ENCODE data around the gene STK32B.
"Not testable (repeated sequence)": the region's sequence is repeated elsewhere in the genome, so short reads cannot be mapped to it uniquely, and the experiment has no call there.

Gene STK32B

GRCh38 chr4:5050520-5051277 lies 581 bp upstream of the STK32B start:
- no peak overlapping the region for H3K27ac ChIP-seq
- peak; percentile 76 for TF ChIP-seq CTCF (conservative IDR thresholded peaks at IDR 0.05)
- TF ChIP-seq ZFX (IDR thresholded peaks at IDR 0.05) = no peak

GRCh38 chr4:5052204-5052702 lies 973 bp downstream of the STK32B start:
- H3K27ac ChIP-seq = no peak overlapping the region
- no peak for TF ChIP-seq ZFX (IDR thresholded peaks at IDR 0.05)
- no peak for TF ChIP-seq CTCF (conservative IDR thresholded peaks at IDR 0.05)

GRCh38 chr4:5052726-5053425 lies 1.6 kb downstream of the STK32B start:
- H3K27ac ChIP-seq = no peak overlapping the region
- no peak for TF ChIP-seq ZFX (IDR thresholded peaks at IDR 0.05)
- TF ChIP-seq CTCF (conservative IDR thresholded peaks at IDR 0.05) = no peak

GRCh38 chr4:5054532-5054931 lies 3.3 kb downstream of the STK32B start:
- TF ChIP-seq CTCF (conservative IDR thresholded peaks at IDR 0.05) = no peak
- no peak for TF ChIP-seq ZFX (IDR thresholded peaks at IDR 0.05)
- H3K27ac ChIP-seq = no peak overlapping the region

GRCh38 chr4:5055411-5055810 lies 4.1 kb downstream of the STK32B start:
- no peak overlapping the region for H3K27ac ChIP-seq
- no peak for TF ChIP-seq ZFX (IDR thresholded peaks at IDR 0.05)
- TF ChIP-seq CTCF (conservative IDR thresholded peaks at IDR 0.05) = no peak

- TF ChIP-seq ZFX (IDR thresholded peaks at IDR 0.05) = no peak
- no peak for TF ChIP-seq CTCF (conservative IDR thresholded peaks at IDR 0.05)
These were observed 14.8 kb downstream of the STK32B start for GRCh38 chr4:5066101-5066500.

GRCh38 chr4:5066968-5067367 lies 15.7 kb downstream of the STK32B start:
- not testable (repeated sequence) for H3K27ac ChIP-seq

More at GRCh38 chr4:5066101-5066500, 14.8 kb downstream of the STK32B start:
- H3K27ac ChIP-seq = no peak overlapping the region

All from C4-2B (cell line).